Neural cell (in vitro differentiated cells): ENCODE data around the gene NPLOC4. TPM values are rescaled to one million over a fixed set of nuclear protein-coding genes. Genes with fewer than 3 reads are reported as not detected.

ENCODE experiments used
- H2AFZ ChIP-seq: fragments of 200-600, 300-800 bp; sonication (generic), shearing (Covaris generic); 2 replicates; pipeline ENCODE4 v1.6.0; 2014; ENCODE audit warnings: low read depth, mild to moderate bottlenecking, antibody characterized with exemption, low read length, moderate library complexity
- H3F3A ChIP-seq: fragments of 200-600 bp; shearing (Covaris generic); 2 replicates; pipeline ENCODE4 v1.6.1; 2016; ENCODE audit warnings: mild to moderate bottlenecking, moderate library complexity, mixed read lengths, antibody characterized with exemption, low read length; ENCODE audit not compliant: insufficient read depth, poor library complexity, severe bottlenecking
- H3K27ac ChIP-seq: fragments of 200-600, 300-800 bp; sonication (generic), shearing (Covaris generic); 2 replicates; pipeline ENCODE4 v1.5.1; 2014; ENCODE audit warnings: mild to moderate bottlenecking, low read length, moderate library complexity
- H3K27me3 ChIP-seq: fragments of 300-800, 200-600 bp; sonication (generic), shearing (Covaris generic); 2 replicates; pipeline ENCODE4 v1.6.0; 2014; ENCODE audit warnings: mild to moderate bottlenecking, low read depth, low read length, moderate library complexity; ENCODE audit not compliant: insufficient read depth
- H3K36me3 ChIP-seq: fragments of 300-800, 200-600 bp; sonication (generic), shearing (Covaris generic); 2 replicates; pipeline ENCODE4 v1.5.1; 2014; ENCODE audit warnings: mild to moderate bottlenecking, antibody characterized with exemption, low read length, moderate library complexity; ENCODE audit not compliant: insufficient read depth
- H3K4me2 ChIP-seq: fragments of 300-800, 200-600 bp; sonication (generic), shearing (Covaris generic); 2 replicates; pipeline ENCODE4 v1.6.0; 2014; ENCODE audit warnings: mild to moderate bottlenecking, low read length
- H3K4me3 ChIP-seq: fragments of 300-800, 200-600 bp; sonication (generic), shearing (Covaris generic); 2 replicates; pipeline ENCODE4 v1.5.1; 2014; ENCODE audit warnings: mild to moderate bottlenecking, low read length, moderate library complexity
- H3K79me2 ChIP-seq: fragments of 200-600 bp; shearing (Covaris generic); replicated peaks from 2 replicates; pipeline ENCODE4 v1.6.0; 2014; ENCODE audit warnings: mild to moderate bottlenecking, low read length, moderate library complexity; ENCODE audit not compliant: insufficient read depth
- H3K9ac ChIP-seq: fragments of 300-800, 200-600 bp; sonication (generic), shearing (Covaris generic); 2 replicates; pipeline ENCODE4 v1.6.1; 2016; ENCODE audit warnings: mild to moderate bottlenecking, low read length, mixed read lengths
- H3K9me2 ChIP-seq: fragments of 200-600 bp; shearing (Covaris generic); 2 replicates; pipeline ENCODE4 v1.6.1; 2016; ENCODE audit warnings: mild to moderate bottlenecking, low read length, mixed read lengths; ENCODE audit not compliant: insufficient read depth
- H3K9me3 ChIP-seq: fragments of 200-600, 300-800 bp; sonication (generic), shearing (Covaris generic); 2 replicates; pipeline ENCODE4 v1.6.1; 2016; ENCODE audit warnings: mild to moderate bottlenecking, mixed run types, low read length, moderate library complexity, mixed read lengths
- H4K20me1 ChIP-seq: fragments of 200-600 bp; shearing (Covaris generic); 2 replicates; pipeline ENCODE4 v1.6.1; 2016; ENCODE audit warnings: mild to moderate bottlenecking, mixed run types; ENCODE audit not compliant: insufficient read depth
- CTCF ChIP-seq: fragments of 450-650 bp; IDR thresholded peaks from 2 replicates; pipeline ENCODE4 v1.5.1; 2014; ENCODE audit warnings: antibody characterized with exemption, mild to moderate bottlenecking, moderate library complexity; ENCODE audit not compliant: poor library complexity, severe bottlenecking
- EP300 ChIP-seq: fragments of 450-650 bp; conservative IDR thresholded peaks from 2 replicates; pipeline ENCODE4 v1.6.1; 2014; ENCODE audit warnings: antibody characterized with exemption, mild to moderate bottlenecking, moderate library complexity; ENCODE audit not compliant: poor library complexity, severe bottlenecking
- EZH2 ChIP-seq: fragments of 200-600, 300-800 bp; shearing (Covaris generic), sonication (generic); IDR thresholded peaks from 2 replicates; pipeline ENCODE4 v1.6.1; 2014; ENCODE audit warnings: antibody characterized with exemption, low read length, borderline replicate concordance, mild to moderate bottlenecking; ENCODE audit not compliant: insufficient read depth, poor library complexity, severe bottlenecking
- MXI1 ChIP-seq: fragments of 450-650 bp; conservative IDR thresholded peaks from 2 replicates; pipeline ENCODE4 v1.6.1; 2014; ENCODE audit warnings: antibody characterized with exemption, mild to moderate bottlenecking; ENCODE audit not compliant: poor library complexity, severe bottlenecking
- POLR2AphosphoS5 ChIP-seq: IDR thresholded peaks from 2 replicates; pipeline ENCODE4 v1.6.1; 2012
- RAD21 ChIP-seq: fragments of 450-650 bp; conservative IDR thresholded peaks from 2 replicates; pipeline ENCODE4 v1.6.1; 2014; ENCODE audit warnings: antibody characterized with exemption, mild to moderate bottlenecking, moderate library complexity
- REST ChIP-seq: IDR thresholded peaks from 2 replicates; pipeline ENCODE4 v1.6.1; 2012; ENCODE audit warnings: borderline replicate concordance
- SMC3 ChIP-seq: fragments of 450-650 bp; conservative IDR thresholded peaks from 2 replicates; pipeline ENCODE4 v1.6.1; 2014; ENCODE audit warnings: antibody characterized with exemption, mild to moderate bottlenecking, moderate library complexity; ENCODE audit not compliant: poor library complexity
- TAF1 ChIP-seq: IDR thresholded peaks from 2 replicates; pipeline ENCODE4 v1.6.1; 2012; ENCODE audit warnings: low read depth
- polyA plus RNA-seq: library from polyadenylated mRNA; depleted of rRNA; stranded (reverse); fragments of >200 nt; gene quantifications from 2 replicates; pipeline ENCODE4 v1.2.3, GENCODE V29; 2014

NPLOC4 gene
- polyA plus RNA-seq, 1 donor from 2014 or later: 32.3 TPM

GRCh38 chr17:81572563-81573168 is 64.2 kb downstream of the NPLOC4 start:
- H3K36me3 ChIP-seq: peaks cover 6% of the 10 kb centered on the region
- no peaks in the 10 kb centered on the region for H4K20me1 ChIP-seq
- H3K27me3 ChIP-seq: no peaks in the 10 kb centered on the region
- H3K9me3 ChIP-seq: no peaks in the 10 kb centered on the region
- H3K9me2 ChIP-seq: no peaks in the 10 kb centered on the region
- no peak overlapping the region for H3K4me3 ChIP-seq
- no peaks in the 10 kb centered on the region for H3F3A ChIP-seq
- no peak overlapping the region for H3K27ac ChIP-seq
- no peak overlapping the region for H3K9ac ChIP-seq
- TF ChIP-seq RAD21 (no peak), SMC3 (no peak), CTCF (no peak), MXI1 (no peak), TAF1 (no peak), REST (no peak), POLR2AphosphoS5 (no peak), EZH2 (no peak), EP300 (no peak)
- no peak overlapping the region for H2AFZ ChIP-seq
- H3K4me2 ChIP-seq: no peak overlapping the region
- H3K79me2 ChIP-seq: no peaks in the 10 kb centered on the region

- H3K9me2 ChIP-seq: no peaks in the 10 kb centered on the region
- H3K4me3 ChIP-seq: no peak overlapping the region
- no peak overlapping the region for H3K27ac ChIP-seq
Measured at GRCh38 chr17:81570964-81571363, 65.9 kb downstream of the NPLOC4 start.

More at GRCh38 chr17:81570964-81571363, 65.9 kb downstream of the NPLOC4 start:
- Histone ChIP-seq H3K9me3 (no peaks in the 10 kb centered on the region), H3K36me3 (peaks cover 6% of the 10 kb centered on the region), H3K79me2 (no peaks in the 10 kb centered on the region), H3K27me3 (no peaks in the 10 kb centered on the region), H4K20me1 (no peaks in the 10 kb centered on the region), H3F3A (no peaks in the 10 kb centered on the region), H2AFZ (no peak overlapping the region), H3K4me2 (no peak overlapping the region), H3K9ac (no peak overlapping the region)
- TF ChIP-seq CTCF (no peak), EP300 (no peak), RAD21 (no peak), EZH2 (no peak), TAF1 (no peak), MXI1 (no peak), SMC3 (no peak), REST (no peak), POLR2AphosphoS5 (no peak)
